GM12878 (cell line): ENCODE data around the gene SLC35F3. TPM values are rescaled to one million over a fixed set of nuclear protein-coding genes. Genes with fewer than 3 reads are reported as not detected.

Experiments
- ATAC-seq: fragments of 200-7000 bp; cut with Tn5 transposase; 3 replicates; pipeline ENCODE4 v1.9.1; 2020; ENCODE audit warnings: mild to moderate bottlenecking, moderate library complexity
- BruUV-seq: library from RNA; stranded (reverse); fragments of 400-500 nt; replicated peaks from 2 replicates; lab custom pipeline; 2021; lab: Mats Ljungman, UMichigan
- CTCF ChIA-PET: fragments of 300-600 bp; sonication (Branson Sonifier 250); formaldehyde crosslinking; extraction: SDS; loops from one replicate; lab custom pipeline; 2021; ENCODE audit warnings: inconsistent platforms; lab: Yijun Ruan, JAX
- POLR2A ChIA-PET: fragments of 350-600 bp; formaldehyde crosslinking; extraction: SDS; loops from one replicate; lab custom pipeline; 2021; ENCODE audit warnings: inconsistent platforms; lab: Charles Lee
- RAD21 ChIA-PET: fragments of 300-600 bp; sonication (Branson Sonifier 250); formaldehyde crosslinking; loops from one replicate; lab custom pipeline; 2023; ENCODE audit warnings: antibody characterized with exemption; ENCODE audit not compliant: unreplicated experiment; lab: Charles Lee
- SMC1A ChIA-PET: fragments of 300-600 bp; sonication (Branson Sonifier 250); formaldehyde crosslinking; loops from one replicate; lab custom pipeline; 2023; ENCODE audit not compliant: unreplicated experiment, uncharacterized antibody; lab: Charles Lee
- DNase-seq: peaks from one replicate; pipeline ENCODE4 v3.0.0-alpha.2; 2011; ENCODE audit warnings: low read depth, low spot score
- FAIRE-seq: peaks from 3 replicates; lab custom pipeline; 2011; peaks lifted over from hg19 to GRCh38; lab: Jason Lieb, UNC
- H2AFZ ChIP-seq: 2 replicates; pipeline ENCODE4 v1.6.0; 2011; ENCODE audit warnings: low read depth, low read length, control low read depth; ENCODE audit not compliant: control insufficient read depth
- H3K27ac ChIP-seq: 2 replicates; pipeline ENCODE4 v1.5.1; 2011; ENCODE audit warnings: control low read depth; ENCODE audit not compliant: control insufficient read depth, insufficient read depth
- H3K27me3 ChIP-seq, 2 experiments: replicated peaks in 1 of 2; 2 replicates each; pipeline versions ENCODE4 v1.6.0 to v1.6.1; 2011; ENCODE audit warnings: low read length in 1 of 2; ENCODE audit not compliant: control insufficient read depth in 2 of 2, insufficient read depth in 2 of 2
- H3K36me3 ChIP-seq, 2 experiments: 2 replicates each; pipeline ENCODE4 v1.5.1; 2011; ENCODE audit warnings: low read length in 1 of 2; ENCODE audit not compliant: control insufficient read depth in 2 of 2, insufficient read depth in 2 of 2
- H3K4me1 ChIP-seq: 2 replicates; pipeline ENCODE4 v1.6.1; 2011; ENCODE audit warnings: mild to moderate bottlenecking, low read length, moderate library complexity, mixed read lengths; ENCODE audit not compliant: control insufficient read depth, insufficient read depth
- H3K4me2 ChIP-seq: 2 replicates; pipeline ENCODE4 v1.6.0; 2011; ENCODE audit warnings: control low read depth; ENCODE audit not compliant: control insufficient read depth, insufficient read depth
- H3K4me3 ChIP-seq: fragments of 200-600 bp; sonication (generic); 2 replicates; pipeline ENCODE4 v1.5.1; 2016
- H3K79me2 ChIP-seq: 2 replicates; pipeline ENCODE4 v1.6.0; 2011; ENCODE audit warnings: low read length; ENCODE audit not compliant: control insufficient read depth, insufficient read depth
- H3K9ac ChIP-seq: 2 replicates; pipeline ENCODE4 v1.8.0; 2011; ENCODE audit warnings: low read length, control low read depth, mixed read lengths; ENCODE audit not compliant: control insufficient read depth, insufficient read depth
- H3K9me3 ChIP-seq: replicated peaks from 3 replicates; pipeline ENCODE4 v1.5.1; 2011; ENCODE audit warnings: mild to moderate bottlenecking, low read length; ENCODE audit not compliant: control insufficient read depth, insufficient read depth
- H4K20me1 ChIP-seq: 2 replicates; pipeline ENCODE4 v1.6.0; 2011; ENCODE audit not compliant: control insufficient read depth, insufficient read depth
- MXI1 ChIP-seq: fragments of 150-350 bp; IDR thresholded peaks from 2 replicates; pipeline ENCODE4 v1.6.1; 2011; ENCODE audit warnings: low read depth, mild to moderate bottlenecking, inconsistent platforms, low read length, improper control_type of control experiment
- STAT3 ChIP-seq: IDR thresholded peaks from 2 replicates; pipeline ENCODE4 v1.6.1; 2011; ENCODE audit warnings: low read depth, low read length, improper control_type of control experiment
- SUZ12 ChIP-seq: fragments of 200-600 bp; sonication (generic); IDR thresholded peaks from one replicate; pipeline ENCODE4 v1.6.1; 2018; ENCODE audit warnings: antibody characterized with exemption, mild to moderate bottlenecking; ENCODE audit not compliant: unreplicated experiment
- TBL1XR1 ChIP-seq: IDR thresholded peaks from 2 replicates; pipeline ENCODE4 v1.6.1; 2012; ENCODE audit warnings: low read depth, low read length, improper control_type of control experiment
- WGBS: methylation state at CpG from one replicate; pipeline ENCODE4 v1.1.6; 2016; ENCODE audit warnings: low lambda C conversion rate; ENCODE audit not compliant: insufficient replicate concordance, insufficient coverage; ENCODE audit errors: missing lambda C conversion rate; 5-methylcytosine and 5-hydroxymethylcytosine counted together
- in situ Hi-C: fragments of 300-500 bp; cut with MboI; formaldehyde crosslinking; loops from 9 replicates; pipeline ENCODE4 v1.14.3; 2018; ENCODE audit warnings: mixed read lengths
- intact Hi-C: fragments of 100-400 bp; cut with micrococcal nuclease; formaldehyde crosslinking; loops from one replicate; pipeline ENCODE4 v1.14.2; 2022; ENCODE audit not compliant: unreplicated experiment
- polyA plus RNA-seq, 11 experiments: library from polyadenylated mRNA; depleted of rRNA in 4 of 11; unstranded in 6 of 11; stranded (reverse) in 5 of 11; fragments of >200 nt; fragmentation: Nextera tagmentation in 4 of 11; fragmentation: Illumina TruSeq in 1 of 11; extraction: Ambion mirVana in 4 of 11; extraction: Trizol in 1 of 11; gene quantifications; 1 replicate in 1 of 11; 2 replicates in 10 of 11; pipeline versions ENCODE4 v1.2.1 to v1.2.3, GENCODE V29; 2011 to 2016; ENCODE audit warnings: inconsistent platforms in 2 of 11, missing spikeins in 2 of 11, low read depth in 1 of 11
- total RNA-seq, 4 experiments: library from RNA; depleted of rRNA in 3 of 4; stranded (reverse); fragments of >200 nt in 3 of 4; fragmentation: Illumina TruSeq in 1 of 4; extraction: Trizol in 1 of 4; gene quantifications; 2 replicates each; pipeline versions ENCODE4 v1.2.1 to v1.2.3, GENCODE V29; 2013 to 2021
- TF ChIP-seq, protein P1 (sequence below): IDR thresholded peaks from 2 replicates; pipeline ENCODE4 v1.6.1; 2011; ENCODE audit warnings: low read depth, low read length, improper control_type of control experiment, borderline replicate concordance
- TF ChIP-seq, protein P2 (sequence below): fragments of 450-650 bp; IDR thresholded peaks from 2 replicates; pipeline ENCODE4 v1.6.1; 2017; ENCODE audit warnings: mild to moderate bottlenecking, moderate library complexity
- TF ChIP-seq, protein P3 (sequence below): fragments of 450-650 bp; IDR thresholded peaks from 2 replicates; pipeline ENCODE4 v1.6.1; 2017; ENCODE audit warnings: borderline replicate concordance

SLC35F3 gene
- total and polyA plus RNA-seq, 10 of the 15 experiments (the other 5 are each of a cell fraction or from before 2014, with no cell fraction given): 1.0 to 8.6 (median 5.7) TPM

DNA sequence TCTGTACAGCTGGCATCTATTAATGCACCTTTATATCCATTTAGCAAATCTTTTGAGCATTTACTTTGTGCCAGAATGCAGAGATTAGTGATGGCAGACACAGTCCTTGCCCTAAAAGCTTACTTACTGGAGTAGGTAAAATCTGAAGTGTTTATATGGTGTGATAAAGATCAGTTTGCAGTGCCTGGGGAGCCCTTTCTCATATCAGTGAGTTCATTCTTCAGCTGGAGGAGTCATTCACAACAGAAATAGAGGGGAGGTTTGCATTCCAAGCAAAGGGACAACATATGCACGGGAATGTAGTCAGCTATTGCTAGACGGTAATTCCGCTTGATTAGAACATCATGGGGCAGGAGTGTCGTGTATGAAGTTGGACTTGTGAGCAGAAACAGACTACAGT, 8.4 kb downstream of the SLC35F3 start:
- no peak for ATAC-seq
- 53% methylated on average over 4 of the region's 4 CpGs for WGBS
- Histone ChIP-seq H3K36me3 (no peaks in the 10 kb centered on the region), H3K4me3 (no peak overlapping the region), H3K4me2 (no peak overlapping the region), H4K20me1 (no peaks in the 10 kb centered on the region), H3K79me2 (no peaks in the 10 kb centered on the region), H3K27ac (no peak overlapping the region), H3K27me3 (no peaks in the 10 kb centered on the region), H3K9me3 (no peaks in the 10 kb centered on the region), H3K9ac (no peak overlapping the region), H2AFZ (no peak overlapping the region), H3K4me1 (no peaks in the 10 kb centered on the region)
- no peak for TF ChIP-seq SUZ12
- TF ChIP-seq, protein P1, sequence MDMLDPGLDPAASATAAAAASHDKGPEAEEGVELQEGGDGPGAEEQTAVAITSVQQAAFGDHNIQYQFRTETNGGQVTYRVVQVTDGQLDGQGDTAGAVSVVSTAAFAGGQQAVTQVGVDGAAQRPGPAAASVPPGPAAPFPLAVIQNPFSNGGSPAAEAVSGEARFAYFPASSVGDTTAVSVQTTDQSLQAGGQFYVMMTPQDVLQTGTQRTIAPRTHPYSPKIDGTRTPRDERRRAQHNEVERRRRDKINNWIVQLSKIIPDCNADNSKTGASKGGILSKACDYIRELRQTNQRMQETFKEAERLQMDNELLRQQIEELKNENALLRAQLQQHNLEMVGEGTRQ: no peak
- no peak for TF ChIP-seq MXI1
- TF ChIP-seq STAT3: no peak
- TF ChIP-seq TBL1XR1: no peak
- TF ChIP-seq, protein P2, sequence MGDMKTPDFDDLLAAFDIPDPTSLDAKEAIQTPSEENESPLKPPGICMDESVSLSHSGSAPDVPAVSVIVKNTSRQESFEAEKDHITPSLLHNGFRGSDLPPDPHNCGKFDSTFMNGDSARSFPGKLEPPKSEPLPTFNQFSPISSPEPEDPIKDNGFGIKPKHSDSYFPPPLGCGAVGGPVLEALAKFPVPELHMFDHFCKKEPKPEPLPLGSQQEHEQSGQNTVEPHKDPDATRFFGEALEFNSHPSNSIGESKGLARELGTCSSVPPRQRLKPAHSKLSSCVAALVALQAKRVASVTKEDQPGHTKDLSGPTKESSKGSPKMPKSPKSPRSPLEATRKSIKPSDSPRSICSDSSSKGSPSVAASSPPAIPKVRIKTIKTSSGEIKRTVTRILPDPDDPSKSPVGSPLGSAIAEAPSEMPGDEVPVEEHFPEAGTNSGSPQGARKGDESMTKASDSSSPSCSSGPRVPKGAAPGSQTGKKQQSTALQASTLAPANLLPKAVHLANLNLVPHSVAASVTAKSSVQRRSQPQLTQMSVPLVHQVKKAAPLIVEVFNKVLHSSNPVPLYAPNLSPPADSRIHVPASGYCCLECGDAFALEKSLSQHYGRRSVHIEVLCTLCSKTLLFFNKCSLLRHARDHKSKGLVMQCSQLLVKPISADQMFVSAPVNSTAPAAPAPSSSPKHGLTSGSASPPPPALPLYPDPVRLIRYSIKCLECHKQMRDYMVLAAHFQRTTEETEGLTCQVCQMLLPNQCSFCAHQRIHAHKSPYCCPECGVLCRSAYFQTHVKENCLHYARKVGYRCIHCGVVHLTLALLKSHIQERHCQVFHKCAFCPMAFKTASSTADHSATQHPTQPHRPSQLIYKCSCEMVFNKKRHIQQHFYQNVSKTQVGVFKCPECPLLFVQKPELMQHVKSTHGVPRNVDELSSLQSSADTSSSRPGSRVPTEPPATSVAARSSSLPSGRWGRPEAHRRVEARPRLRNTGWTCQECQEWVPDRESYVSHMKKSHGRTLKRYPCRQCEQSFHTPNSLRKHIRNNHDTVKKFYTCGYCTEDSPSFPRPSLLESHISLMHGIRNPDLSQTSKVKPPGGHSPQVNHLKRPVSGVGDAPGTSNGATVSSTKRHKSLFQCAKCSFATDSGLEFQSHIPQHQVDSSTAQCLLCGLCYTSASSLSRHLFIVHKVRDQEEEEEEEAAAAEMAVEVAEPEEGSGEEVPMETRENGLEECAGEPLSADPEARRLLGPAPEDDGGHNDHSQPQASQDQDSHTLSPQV: no peak
- TF ChIP-seq, protein P3, sequence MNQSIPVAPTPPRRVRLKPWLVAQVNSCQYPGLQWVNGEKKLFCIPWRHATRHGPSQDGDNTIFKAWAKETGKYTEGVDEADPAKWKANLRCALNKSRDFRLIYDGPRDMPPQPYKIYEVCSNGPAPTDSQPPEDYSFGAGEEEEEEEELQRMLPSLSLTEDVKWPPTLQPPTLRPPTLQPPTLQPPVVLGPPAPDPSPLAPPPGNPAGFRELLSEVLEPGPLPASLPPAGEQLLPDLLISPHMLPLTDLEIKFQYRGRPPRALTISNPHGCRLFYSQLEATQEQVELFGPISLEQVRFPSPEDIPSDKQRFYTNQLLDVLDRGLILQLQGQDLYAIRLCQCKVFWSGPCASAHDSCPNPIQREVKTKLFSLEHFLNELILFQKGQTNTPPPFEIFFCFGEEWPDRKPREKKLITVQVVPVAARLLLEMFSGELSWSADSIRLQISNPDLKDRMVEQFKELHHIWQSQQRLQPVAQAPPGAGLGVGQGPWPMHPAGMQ: no peak
- no TSS peak for BruUV-seq
- FAIRE-seq: no peak
- SMC1A ChIA-PET: no interaction called here
- CTCF ChIA-PET: no interaction called here
- RAD21 ChIA-PET: no interaction called here
- no peak for DNase-seq
- in situ Hi-C loops (no loop called here), intact Hi-C loops (no loop called here)
- POLR2A ChIA-PET: no interaction called here
